ENCODE results near the gene DCDC1. TPM values are rescaled to one million over a fixed set of nuclear protein-coding genes. Genes with fewer than 3 reads are reported as not detected.

The DCDC1 gene
- total RNA-seq, 6 experiments from 2014 or later = not detected

GRCh38 chr11:31414338-31414737 lies 44.8 kb upstream of the DCDC1 start:
- no peak for DNase-seq
- no peak for TF ChIP-seq CTCF (IDR thresholded peaks at IDR 0.05)
- no peaks in the 10 kb centered on the region for H3K27me3 Mint-ChIP-seq (ENCODE audit: insufficient read depth)
- peaks cover 18% of the 10 kb centered on the region for H3K4me1 Mint-ChIP-seq (ENCODE audit: low read depth)
- no peak overlapping the region for H3K4me3 Mint-ChIP-seq
- H3K36me3 Mint-ChIP-seq (ENCODE audit: low read depth) = peaks cover 26% of the 10 kb centered on the region
- H3K27ac Mint-ChIP-seq = no peak overlapping the region
- peaks cover 5% of the 10 kb centered on the region for H3K9me3 Mint-ChIP-seq

GRCh38 chr11:31412946-31413345 lies 43.4 kb upstream of the DCDC1 start:
- no peak for TF ChIP-seq CTCF (IDR thresholded peaks at IDR 0.05)
- Mint-ChIP-seq H3K27me3 (ENCODE audit: insufficient read depth) (no peaks in the 10 kb centered on the region), H3K9me3 (peaks cover 5% of the 10 kb centered on the region), H3K27ac (no peak overlapping the region), H3K4me3 (no peak overlapping the region), H3K36me3 (ENCODE audit: low read depth) (peaks cover 26% of the 10 kb centered on the region), H3K4me1 (ENCODE audit: low read depth) (peaks cover 21% of the 10 kb centered on the region)
- DNase-seq = peak; percentile 50

- Mint-ChIP-seq H3K27ac (no peak overlapping the region), H3K9me3 (peaks cover 5% of the 10 kb centered on the region), H3K4me3 (no peak overlapping the region), H3K27me3 (ENCODE audit: insufficient read depth) (no peaks in the 10 kb centered on the region), H3K36me3 (ENCODE audit: low read depth) (peaks cover 16% of the 10 kb centered on the region), H3K4me1 (ENCODE audit: low read depth) (peaks cover 25% of the 10 kb centered on the region)
- DNase-seq = no peak
- TF ChIP-seq CTCF (IDR thresholded peaks at IDR 0.05) = no peak
Measured at GRCh38 chr11:31408201-31408600, 38.7 kb upstream of the DCDC1 start.

- no peak for TF ChIP-seq CTCF (IDR thresholded peaks at IDR 0.05)
- no peaks in the 10 kb centered on the region for H3K27me3 Mint-ChIP-seq (ENCODE audit: insufficient read depth)
- H3K4me3 Mint-ChIP-seq = no peak overlapping the region
- no peaks in the 10 kb centered on the region; the same call in 1 of the 2 replicates for H3K9me3 Mint-ChIP-seq
- H3K36me3 Mint-ChIP-seq (ENCODE audit: low read depth) = peaks cover 10% of the 10 kb centered on the region
- no peak overlapping the region for H3K27ac Mint-ChIP-seq
- DNase-seq = no peak
- peaks cover 15% of the 10 kb centered on the region for H3K4me1 Mint-ChIP-seq (ENCODE audit: low read depth)
Measured at GRCh38 chr11:31404614-31405013, 35.1 kb upstream of the DCDC1 start.

- Mint-ChIP-seq H3K4me3 (no peak overlapping the region), H3K27ac (no peak overlapping the region), H3K9me3 (no peaks in the 10 kb centered on the region; the same call in 1 of the 2 replicates), H3K27me3 (ENCODE audit: insufficient read depth) (no peaks in the 10 kb centered on the region), H3K4me1 (ENCODE audit: low read depth) (no peaks in the 10 kb centered on the region), H3K36me3 (ENCODE audit: low read depth) (peaks cover 10% of the 10 kb centered on the region)
- peak; percentile 12 for DNase-seq
- TF ChIP-seq CTCF (IDR thresholded peaks at IDR 0.05) = peak; percentile 81
Measured at GRCh38 chr11:31397239-31397834, 27.8 kb upstream of the DCDC1 start.
